Inferior parietal cortex (tissue), 1 donor: Measurements from ENCODE around the gene SEMA5A.
"Not testable (repeated sequence)": the region's sequence is repeated elsewhere in the genome, so short reads cannot be mapped to it uniquely, and the experiment has no call there.

Source experiments
- DNase-seq: peaks from one replicate; pipeline ENCODE4 v3.0.0-alpha.2; 2016; ENCODE audit errors: extremely low spot score

Gene SEMA5A

DNA sequence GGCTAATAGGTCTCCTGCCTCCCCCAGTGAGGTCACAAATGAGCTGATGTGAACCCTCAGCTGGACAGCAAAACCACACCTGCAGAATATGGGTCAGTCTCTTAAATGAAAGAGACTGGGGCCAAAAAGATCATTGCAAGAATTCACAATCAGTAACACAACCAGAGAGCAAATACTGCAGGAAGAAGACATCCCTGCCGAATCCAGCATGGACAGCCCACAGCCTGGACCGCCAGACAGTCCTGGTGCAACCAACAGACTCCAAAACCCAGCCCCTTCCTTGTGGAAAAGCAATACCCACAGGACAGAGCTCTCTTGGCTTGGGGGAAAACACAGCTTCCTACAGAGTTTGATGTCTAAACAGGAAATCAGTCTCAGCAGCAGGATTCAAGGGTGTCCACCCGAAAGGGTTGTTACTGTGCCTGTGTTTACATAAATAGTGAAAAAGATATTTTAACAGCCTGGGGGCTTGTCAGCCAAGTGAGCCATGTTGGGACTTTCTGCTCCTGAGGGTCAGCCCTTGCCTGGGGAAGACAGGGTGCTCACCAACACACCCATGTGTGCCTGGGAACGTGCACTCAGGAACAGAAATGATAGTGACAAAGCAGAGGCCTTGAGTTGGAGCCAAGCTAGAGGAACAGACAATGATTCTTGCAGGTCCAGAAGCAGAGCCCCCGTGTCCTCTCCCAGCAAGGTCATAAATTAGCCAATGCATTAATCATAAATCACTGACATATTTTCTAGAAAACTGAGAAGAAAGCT, 106.2 kb downstream of the SEMA5A start:
- no peak for DNase-seq

DNA sequence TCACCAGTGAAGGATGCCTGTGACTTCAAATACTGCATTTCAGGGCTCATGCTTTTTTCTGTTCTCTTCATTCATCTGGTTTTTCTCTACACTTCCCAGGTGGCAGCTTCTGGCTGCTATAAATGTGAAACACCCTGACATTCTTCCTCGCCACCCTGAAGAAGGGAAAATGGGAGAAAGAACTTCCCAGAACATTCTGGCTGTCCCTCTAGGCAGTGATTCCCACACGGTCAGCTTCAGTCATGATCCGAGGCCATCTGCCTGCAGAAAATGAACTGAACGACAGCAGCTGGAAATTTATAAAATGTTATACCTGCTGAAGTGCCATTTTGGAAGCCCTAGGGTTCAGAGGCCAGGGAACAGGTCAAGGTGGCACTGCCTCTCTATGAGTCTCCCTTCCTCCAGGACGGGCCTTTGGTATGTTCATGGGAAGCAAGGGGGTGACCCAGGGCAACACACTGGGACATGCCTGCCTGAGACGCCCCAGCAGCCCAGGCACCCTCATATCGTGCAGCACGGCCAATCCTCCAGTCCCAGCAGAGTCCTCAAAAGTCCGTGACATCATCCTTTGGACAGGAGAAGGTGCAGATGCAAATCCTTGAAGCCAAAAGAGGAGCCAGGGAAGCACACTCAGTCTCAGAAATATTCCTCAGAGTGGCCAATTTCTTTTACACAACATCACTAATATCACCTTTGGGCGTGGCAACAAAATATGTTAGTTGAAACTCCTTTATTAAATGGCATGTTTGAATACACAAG, 107.1 kb downstream of the SEMA5A start:
- no peak for DNase-seq

- no peak for DNase-seq
Measured at GRCh38 chr5:9437741-9438240, 108.1 kb downstream of the SEMA5A start.

- no peak for DNase-seq
Measured at GRCh38 chr5:9431496-9432258, 114.2 kb downstream of the SEMA5A start.

- DNase-seq = no peak
Measured at GRCh38 chr5:9431151-9431495, 114.8 kb downstream of the SEMA5A start.

GRCh38 chr5:9430306-9430705, 115.6 kb downstream of the SEMA5A start:
- no peak for DNase-seq

DNA sequence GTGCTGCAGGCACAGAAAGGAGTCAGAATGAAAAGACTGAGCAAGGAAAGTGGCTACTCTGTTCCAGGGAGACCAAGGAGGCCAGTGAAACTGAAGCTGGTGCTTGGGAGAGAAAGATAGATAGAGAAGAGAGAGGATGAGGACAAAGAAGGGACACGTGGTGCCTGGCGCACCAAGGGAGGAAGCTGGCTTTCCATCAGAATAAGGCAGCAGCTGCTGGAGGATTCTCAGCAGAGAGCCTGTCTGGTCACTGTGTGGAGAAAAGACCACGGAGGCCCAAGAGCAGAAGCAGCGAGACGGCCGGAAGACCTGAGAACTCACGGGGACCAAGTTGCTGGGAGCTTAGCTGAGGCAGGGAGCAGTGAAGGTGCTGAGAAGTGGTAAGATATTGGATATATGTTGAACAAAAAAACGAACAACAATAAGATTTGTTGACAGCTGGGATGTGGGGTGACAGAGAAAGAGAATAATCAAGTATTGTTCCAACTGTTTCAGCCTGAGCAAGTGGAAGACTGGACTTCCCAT, 116.1 kb downstream of the SEMA5A start:
- DNase-seq = no peak

DNA sequence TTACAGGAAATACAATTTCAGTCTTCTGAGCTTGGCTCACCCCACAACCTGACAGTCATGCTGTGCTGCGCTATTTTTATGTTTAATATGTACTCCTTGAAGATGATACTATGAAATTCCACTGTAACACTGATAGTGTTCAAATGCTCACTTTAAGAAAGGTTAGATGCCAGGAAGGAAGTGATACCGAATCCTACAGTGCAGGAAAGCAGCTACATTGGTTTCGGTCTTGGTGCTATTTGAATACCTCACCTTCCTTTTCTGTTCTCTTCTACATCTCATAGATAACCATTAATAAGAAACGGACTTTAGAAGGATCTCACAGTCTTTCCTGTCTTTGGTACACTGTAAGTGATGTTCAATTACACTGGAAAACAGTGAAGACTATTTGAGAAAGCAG, 117.6 kb downstream of the SEMA5A start:
- no peak for DNase-seq

- no peak for DNase-seq
Measured at GRCh38 chr5:9425710-9426109, 120.2 kb downstream of the SEMA5A start.

- no peak for DNase-seq
Measured at GRCh38 chr5:9423571-9423970, 122.3 kb downstream of the SEMA5A start.

- no peak for DNase-seq
Measured at GRCh38 chr5:9421884-9422283, 124.0 kb downstream of the SEMA5A start.

GRCh38 chr5:9419794-9420193, 126.1 kb downstream of the SEMA5A start:
- no peak for DNase-seq

GRCh38 chr5:9415566-9415965, 130.3 kb downstream of the SEMA5A start:
- DNase-seq = no peak

DNA sequence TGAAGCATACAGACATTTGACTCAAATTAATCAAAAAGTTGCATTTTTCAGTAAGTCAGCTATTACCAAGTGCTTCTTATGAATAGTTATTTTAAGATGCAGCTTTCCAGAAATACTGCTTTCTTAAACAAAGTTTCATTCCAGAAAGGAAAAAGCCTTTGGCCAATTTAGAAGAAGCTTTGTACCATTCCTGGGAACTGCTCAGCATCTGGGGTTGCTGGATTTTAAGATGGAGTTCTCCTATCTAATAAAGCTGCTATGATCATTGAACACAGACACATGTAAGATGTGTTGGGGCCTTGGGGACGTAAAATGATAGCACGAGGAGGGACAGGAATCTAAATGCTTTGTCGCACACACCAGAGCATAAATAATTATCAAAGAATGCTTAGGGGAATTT, 130.8 kb downstream of the SEMA5A start:
- DNase-seq = no peak

DNA sequence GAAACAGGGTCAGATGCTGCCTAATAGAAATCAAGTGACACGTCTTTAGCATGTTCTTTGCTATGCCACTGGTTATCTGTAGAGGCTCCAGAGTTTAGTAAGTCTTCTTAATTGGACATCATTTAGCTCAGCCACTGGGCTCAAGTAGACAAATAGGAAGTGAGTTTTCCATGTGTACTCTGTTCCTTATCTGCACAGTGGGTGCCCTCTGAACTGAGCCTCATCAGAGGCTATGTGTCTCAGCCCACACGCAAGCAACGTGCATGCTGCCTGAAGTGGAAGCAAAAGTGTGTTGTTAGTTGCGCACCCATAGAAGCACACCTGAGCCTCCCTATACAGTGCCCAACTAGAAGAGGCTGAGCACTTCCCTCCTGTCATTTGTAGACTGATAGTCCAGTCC, 134.7 kb downstream of the SEMA5A start:
- no peak for DNase-seq

DNA sequence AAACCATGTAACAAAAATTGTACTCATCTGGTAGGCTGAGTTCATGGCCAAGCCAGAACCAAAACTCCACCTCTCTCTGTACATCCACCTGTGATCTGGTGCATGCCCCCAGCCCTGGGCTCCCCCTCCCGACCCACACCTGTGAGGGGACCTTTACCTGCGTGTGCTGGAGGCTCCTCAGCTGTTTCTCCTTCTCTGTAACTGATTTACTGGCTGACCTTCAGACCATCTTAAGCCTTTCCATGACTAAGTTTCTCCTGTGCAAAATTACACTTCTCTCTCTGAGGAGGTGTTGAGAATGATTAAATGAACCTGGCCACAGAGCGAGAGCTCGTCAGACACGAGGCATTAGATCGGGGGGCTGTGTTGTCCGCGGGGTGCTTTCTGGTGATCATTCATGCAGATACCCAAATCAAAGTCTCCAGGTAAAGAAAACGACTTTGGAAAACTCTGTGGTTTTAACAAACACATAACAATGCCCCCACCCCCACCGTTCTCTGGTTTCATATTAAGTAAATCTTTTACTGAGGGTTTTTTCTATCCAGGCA, 136.4 kb downstream of the SEMA5A start:
- DNase-seq = no peak

DNA sequence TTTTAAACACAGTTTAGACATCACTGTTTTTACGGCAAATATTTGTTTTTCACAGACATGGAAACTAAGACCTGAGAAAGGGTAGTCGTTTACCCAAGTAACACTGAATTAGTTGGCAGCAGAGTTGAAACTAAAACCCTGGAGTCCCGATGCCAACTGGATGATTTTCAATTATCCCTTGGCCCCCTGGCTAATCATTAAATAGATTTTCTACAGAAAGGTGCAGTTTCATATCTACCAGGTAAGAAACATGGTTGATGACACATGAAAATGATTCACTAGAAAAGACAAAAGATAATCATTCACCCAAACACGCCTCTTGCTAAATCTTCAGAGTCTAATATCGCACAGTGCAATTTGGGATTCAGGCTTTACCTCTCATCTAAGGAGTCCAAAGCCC, 136.9 kb downstream of the SEMA5A start:
- no peak for DNase-seq

- DNase-seq = no peak
Measured at GRCh38 chr5:9405196-9405754, 140.6 kb downstream of the SEMA5A start.

DNA sequence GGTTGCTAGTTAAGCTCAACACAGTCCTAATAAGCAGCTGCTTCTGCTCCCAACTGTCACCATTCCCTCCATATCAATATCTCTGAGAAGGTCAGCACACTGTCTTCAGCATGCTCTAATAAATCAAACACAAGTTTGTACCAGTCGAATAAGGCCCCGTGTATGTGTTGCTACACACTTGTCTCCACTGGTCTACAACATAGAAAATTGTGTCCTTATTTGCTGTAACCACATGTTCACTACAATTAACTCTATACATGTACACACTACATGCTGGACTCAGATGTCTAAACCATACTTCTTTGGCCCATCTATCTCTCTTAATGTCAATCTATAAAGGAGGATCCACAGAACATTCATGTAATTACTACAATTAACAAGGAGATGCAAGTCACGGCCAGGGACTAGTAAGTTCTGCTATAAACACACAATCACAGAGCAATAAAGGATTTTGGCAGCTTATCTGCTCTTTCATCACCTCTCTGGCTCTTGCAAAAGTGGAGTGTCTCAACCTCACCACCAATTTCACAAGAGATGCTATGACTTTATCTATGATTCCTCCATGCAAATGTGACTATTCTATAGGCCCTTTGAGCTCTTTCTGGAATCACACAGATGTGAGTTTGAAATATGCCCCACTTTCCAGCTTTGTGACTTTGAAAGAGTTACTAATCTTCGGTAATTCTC, 143.9 kb downstream of the SEMA5A start:
- DNase-seq = no peak

DNA sequence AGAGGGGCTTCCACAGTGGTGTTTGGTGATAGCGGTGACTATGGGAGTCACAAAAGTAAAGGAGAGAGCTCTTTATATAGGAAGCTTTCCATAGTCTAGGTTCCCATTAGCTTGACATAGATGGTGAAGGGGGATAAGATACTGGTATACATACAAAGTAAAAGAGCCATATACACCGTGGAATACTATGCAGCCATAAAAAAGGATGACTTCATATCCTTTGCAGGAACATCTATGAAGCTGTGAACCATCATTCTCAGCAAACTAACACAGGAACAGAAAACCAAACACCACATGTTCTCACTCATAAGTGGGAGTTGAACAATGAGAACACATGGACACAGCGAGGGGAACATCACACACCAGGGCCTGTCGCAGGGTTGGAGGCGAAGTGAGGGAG, 146.1 kb downstream of the SEMA5A start:
- DNase-seq = not testable (repeated sequence)

- no peak for DNase-seq
Measured at GRCh38 chr5:9399094-9399493, 146.8 kb downstream of the SEMA5A start.
